DND-41 (cell line): ENCODE measurements around the gene SCUBE1.

ENCODE experiments used
- EZH2 ChIP-seq: IDR thresholded peaks from 3 replicates; pipeline ENCODE4 v1.6.1; 2012; ENCODE audit warnings: borderline replicate concordance, low read depth, mild to moderate bottlenecking, moderate library complexity, low read length, inconsistent platforms; ENCODE audit not compliant: severe bottlenecking
- TF ChIP-seq, protein P1 (sequence below): IDR thresholded peaks from 2 replicates; pipeline ENCODE4 v1.5.1; 2012; ENCODE audit warnings: borderline replicate concordance, low read length, moderate library complexity, mild to moderate bottlenecking; ENCODE audit not compliant: poor library complexity, severe bottlenecking; ENCODE audit errors: extremely low read depth

DNA sequence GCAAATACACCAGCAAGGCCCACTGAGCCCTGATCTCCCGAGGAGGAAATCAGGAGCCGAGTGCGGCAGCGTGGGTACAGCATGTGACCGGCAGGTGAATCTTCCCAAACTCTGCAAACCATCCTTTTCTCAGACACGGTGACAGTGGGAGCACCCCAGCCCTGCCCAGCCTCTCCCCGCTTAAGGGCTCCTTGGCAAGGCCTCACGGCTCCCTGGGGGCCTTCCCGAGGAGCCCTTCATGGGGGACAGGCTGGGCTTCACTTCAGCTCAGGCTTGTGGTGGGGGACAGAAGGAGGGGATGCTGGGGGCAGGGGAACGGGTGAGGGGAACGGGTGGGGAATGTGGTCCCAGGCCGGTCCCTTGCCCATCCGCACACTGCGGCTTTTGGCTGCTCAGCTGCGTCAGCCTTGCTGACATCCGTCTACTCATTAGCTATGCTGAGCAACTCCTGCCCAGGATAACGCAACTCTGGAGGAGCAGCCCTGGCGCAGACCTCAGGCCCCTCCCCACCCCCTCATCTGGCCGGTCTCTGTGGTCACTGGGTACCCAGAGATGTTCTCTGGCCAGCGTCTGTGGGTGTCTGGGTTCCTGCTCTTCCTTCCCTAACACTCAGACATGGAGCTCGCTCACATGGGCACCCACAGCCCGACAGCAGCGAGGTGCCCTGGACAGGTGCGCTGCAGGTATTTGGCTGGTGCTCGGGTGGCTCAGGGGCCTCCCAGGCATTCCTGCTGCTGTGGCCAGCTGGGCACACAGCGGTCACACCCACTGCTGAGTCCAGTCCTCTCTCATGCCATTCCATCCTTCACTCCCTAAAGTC lies 134.3 kb downstream of the SCUBE1 start:
- TF ChIP-seq, protein P1, sequence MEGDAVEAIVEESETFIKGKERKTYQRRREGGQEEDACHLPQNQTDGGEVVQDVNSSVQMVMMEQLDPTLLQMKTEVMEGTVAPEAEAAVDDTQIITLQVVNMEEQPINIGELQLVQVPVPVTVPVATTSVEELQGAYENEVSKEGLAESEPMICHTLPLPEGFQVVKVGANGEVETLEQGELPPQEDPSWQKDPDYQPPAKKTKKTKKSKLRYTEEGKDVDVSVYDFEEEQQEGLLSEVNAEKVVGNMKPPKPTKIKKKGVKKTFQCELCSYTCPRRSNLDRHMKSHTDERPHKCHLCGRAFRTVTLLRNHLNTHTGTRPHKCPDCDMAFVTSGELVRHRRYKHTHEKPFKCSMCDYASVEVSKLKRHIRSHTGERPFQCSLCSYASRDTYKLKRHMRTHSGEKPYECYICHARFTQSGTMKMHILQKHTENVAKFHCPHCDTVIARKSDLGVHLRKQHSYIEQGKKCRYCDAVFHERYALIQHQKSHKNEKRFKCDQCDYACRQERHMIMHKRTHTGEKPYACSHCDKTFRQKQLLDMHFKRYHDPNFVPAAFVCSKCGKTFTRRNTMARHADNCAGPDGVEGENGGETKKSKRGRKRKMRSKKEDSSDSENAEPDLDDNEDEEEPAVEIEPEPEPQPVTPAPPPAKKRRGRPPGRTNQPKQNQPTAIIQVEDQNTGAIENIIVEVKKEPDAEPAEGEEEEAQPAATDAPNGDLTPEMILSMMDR, result no peak
- no peak for TF ChIP-seq EZH2
